Measurements from ENCODE around the gene AMIGO1. TPM values are rescaled to one million over a fixed set of nuclear protein-coding genes. Genes with fewer than 3 reads are reported as not detected.
A peak's percentile ranks its signal among the peaks of the same experiment; 100 is the strongest.
"Not testable (repeated sequence)": the region's sequence is repeated elsewhere in the genome, so short reads cannot be mapped to it uniquely, and the experiment has no call there.

AMIGO1 gene
- total RNA-seq, 1 experiment from 2014 or later: 3.7 TPM

DNA sequence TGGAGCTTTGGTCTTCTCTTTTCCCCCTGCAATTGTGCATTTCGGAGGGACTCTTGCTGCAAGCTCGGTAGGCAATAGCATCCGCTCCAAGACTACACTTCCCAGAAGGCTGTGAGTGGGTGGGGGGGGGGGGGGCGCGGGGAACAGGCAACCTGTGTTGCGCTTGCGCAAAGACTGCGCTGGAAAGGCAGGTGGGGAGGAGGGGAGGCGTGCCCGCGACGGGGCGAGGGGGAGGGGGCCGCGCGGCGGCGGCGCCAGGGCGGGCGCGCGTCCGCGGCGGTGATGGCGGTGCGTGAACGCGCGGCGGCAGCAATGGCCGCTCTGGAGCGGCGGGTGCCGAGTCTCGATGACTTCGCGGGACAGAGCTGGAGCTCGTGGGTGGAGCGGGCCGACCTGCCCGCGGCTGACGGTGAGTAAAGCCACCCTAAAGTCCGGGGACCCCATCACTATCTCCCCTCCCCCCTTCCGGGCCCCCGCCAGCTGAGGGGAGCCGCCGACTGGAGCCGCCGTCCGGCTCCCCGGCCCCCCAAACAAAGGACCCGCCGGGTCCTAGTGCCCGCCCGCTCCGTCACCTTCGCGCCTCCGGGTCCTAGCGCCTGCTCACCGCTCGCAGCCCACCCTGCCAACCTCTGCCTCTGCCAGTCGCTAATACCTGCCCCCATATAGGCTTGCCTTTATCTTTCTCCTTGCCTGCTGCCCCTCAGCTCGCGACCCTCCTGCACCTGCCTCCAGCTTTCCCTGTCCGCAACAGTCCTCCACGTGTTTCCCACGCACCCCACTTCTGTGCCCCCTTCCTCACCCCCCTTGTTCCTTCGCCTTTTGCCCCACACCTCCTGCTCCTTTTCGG, 25.6 kb downstream of the AMIGO1 start, which contains the start of gene ATXN7L2:
TSS of gene ATXN7L2 (plus strand) at position 234 of the 847 bp plus-strand sequence. CDS start at position 283, 49 bp downstream.
- peak; percentile 99 for DNase-seq (ENCODE audit: low read depth)

GRCh38 chr1:109482791-109483671, 26.5 kb downstream of the AMIGO1 start:
- DNase-seq (ENCODE audit: low read depth): peak; percentile 36

- DNase-seq (ENCODE audit: low read depth): no peak
Measured at GRCh38 chr1:109482242-109482641, 27.3 kb downstream of the AMIGO1 start.

DNA sequence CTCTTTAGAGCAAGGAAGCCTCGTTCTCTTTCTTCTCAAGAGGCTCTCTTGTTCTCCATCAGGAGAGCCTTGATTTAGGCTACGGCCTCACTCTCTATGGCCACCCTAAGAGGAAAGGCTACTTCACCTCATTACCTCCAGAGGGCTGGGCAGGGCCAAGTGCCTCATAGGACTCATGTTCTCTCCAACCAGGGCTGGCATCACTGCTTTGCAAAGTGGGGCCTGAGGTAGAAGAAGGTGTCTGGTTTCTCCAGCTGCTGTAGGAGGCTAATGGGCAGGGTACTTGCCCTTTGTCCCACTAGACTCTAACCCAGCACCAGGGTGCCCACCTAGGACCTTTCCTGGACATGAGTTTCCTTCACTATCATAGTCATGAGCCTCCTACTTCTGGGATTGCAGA, 27.9 kb downstream of the AMIGO1 start:
- no peak for DNase-seq (ENCODE audit: low read depth)

- no peak for DNase-seq (ENCODE audit: low read depth)
Measured at GRCh38 chr1:109479901-109480300, 29.6 kb downstream of the AMIGO1 start.

GRCh38 chr1:109479311-109479710, 30.2 kb downstream of the AMIGO1 start:
- no peak for DNase-seq (ENCODE audit: low read depth)

DNA sequence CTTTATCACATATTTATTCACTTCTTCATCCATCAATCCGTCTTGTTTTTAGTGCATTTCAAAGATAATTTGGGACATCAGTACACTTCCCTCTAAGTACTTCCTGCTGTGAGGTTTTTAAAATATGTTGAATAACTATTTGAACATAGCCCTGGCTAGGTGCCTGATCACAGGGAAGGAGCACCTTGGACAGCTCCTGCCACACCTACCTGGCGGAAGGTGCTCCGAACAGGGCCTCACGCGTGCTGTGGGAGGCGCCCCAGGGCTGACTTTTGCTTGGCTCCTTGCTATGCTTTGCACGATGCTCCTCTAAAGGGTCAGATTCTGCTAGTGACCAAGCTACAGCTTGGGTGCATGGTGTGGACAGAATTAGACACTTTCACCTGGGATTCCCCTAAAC, 30.7 kb downstream of the AMIGO1 start:
- DNase-seq (ENCODE audit: low read depth): no peak

DNA sequence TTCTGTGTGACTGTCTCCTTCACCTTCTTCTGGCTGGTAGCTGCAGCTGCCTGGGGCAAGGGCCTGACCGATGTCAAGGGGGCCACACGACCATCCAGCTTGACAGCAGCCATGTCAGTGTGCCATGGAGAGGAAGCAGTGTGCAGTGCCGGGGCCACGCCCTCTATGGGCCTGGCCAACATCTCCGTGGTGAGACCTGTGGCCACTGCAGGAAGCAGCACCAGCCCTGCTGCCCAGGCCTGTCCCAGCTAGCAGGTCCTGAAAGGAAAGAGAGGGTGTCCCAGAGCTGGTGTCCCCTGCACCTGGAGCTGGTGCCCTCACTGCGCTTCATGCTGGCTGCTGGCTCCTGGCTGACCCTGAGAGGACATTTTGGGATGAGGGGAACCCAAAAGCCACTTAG, 31.7 kb downstream of the AMIGO1 start:
- DNase-seq (ENCODE audit: low read depth): no peak

- peak; percentile 57 for DNase-seq (ENCODE audit: low read depth)
Measured at GRCh38 chr1:109476825-109477224, 32.7 kb downstream of the AMIGO1 start.

DNA sequence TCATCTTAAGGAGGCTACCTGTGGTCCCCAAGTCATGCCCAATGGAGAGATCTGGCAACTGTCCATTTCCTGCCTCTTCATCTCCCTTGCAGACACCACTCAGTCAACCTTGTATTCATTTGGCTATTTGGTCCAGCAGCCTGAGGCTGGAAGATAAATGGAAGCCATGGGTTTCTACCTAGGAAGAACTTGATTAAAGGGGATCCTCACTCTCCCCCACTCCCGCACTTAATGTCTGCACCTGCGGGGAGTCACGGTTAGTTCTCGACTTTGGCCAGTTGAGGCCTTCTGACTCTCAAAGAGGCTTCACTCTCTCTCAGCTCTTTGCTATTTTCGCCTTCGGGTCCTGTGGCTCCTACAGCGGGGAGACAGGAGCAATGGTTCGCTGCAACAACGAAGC, 34.3 kb downstream of the AMIGO1 start:
- DNase-seq (ENCODE audit: low read depth): no peak

DNA sequence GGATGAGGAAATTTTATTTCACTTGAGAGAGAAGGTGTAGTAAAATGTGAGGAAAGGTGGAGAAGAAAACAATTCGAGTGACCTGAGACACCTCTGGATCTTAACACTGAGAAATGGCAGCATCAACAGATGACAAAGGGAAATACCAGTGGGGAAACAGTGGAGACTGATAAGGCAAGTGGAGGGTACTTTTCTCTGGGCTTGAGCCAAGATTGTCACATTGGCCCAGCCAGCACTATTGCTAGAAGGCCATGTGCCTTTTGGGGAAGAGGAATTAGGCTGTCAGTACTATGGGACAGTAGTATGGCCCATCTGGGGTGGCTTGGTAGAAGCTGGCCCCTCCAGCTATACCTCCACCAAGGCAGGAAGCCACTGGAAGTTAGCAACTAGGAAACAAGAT, 34.8 kb downstream of the AMIGO1 start:
- DNase-seq (ENCODE audit: low read depth): no peak

DNA sequence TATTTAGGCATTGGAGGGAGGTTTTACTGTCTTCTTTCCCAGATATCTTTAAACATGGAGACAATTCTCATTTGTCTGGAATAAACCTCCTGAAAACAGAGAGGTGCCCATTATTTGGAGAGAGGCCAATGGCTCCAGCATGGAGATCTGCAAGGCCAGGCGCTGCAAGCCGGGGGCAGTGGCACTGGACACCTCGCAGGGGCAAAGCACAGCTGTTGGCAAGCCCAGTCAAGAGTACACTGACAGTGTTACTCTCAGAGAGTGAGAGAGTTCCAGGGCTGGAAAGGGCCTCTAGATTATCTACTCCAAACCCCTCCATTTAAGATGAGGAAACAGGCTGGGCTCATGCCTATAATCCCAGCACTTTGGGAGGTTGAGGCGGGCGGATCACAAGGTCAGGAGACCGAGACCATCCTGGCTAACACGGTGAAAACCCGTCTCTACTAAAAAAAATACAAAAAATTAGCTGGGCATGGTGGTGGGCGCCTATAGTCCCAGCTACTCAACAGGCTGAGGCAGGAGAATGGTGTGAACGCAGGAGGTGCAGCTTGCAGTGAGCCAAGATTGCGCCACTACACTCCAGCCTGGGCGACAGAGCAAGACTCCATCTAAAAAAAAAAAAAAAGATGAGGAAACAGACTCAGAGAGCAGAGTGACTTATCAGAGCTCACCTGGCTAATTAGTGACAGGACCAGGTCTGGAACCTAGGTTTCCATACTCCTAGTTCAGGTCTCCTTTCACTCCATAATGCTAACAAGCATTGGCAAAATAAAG, 36.1 kb downstream of the AMIGO1 start:
- DNase-seq (ENCODE audit: low read depth): not testable (repeated sequence)

DNA sequence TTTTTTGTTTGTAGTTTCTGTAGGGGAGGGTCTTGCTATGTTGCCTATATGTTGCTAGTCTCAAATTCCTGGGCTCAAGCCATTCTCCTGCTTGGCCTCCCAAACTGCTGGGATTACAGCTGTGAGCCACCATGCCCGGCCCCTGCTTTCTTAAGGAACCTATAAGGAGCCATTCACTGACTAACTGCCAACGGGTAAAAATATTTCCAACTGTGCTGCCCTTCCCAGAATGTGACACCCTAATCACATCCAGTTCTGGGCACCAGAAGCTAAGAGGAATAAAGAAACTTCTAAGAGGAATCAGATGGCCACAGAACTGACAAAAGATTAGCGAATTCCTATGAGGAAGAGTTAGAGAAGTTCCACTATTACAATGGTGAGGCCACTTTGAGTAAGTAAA, 36.7 kb downstream of the AMIGO1 start:
- DNase-seq (ENCODE audit: low read depth): no peak

DNA sequence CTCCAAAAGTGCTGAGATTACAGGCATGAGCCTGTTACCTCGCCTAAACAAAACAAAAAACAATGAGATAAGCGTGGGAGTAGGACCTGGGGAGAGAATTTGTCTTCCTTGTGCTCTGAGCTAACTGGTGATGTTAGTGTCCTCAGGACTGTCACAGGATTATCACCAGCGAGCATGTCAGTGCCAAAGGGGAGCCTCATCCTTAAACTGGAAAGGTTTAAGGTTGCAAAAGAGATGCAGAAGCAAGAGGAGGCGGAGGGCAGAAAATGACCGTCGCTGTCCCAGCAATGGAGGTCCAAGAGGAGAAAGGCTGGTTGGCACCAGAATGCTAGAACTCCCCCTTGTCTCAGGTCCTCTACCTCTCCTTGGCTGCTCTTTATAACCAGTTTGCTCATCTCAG, 39.3 kb downstream of the AMIGO1 start:
- DNase-seq (ENCODE audit: low read depth): no peak

DNA sequence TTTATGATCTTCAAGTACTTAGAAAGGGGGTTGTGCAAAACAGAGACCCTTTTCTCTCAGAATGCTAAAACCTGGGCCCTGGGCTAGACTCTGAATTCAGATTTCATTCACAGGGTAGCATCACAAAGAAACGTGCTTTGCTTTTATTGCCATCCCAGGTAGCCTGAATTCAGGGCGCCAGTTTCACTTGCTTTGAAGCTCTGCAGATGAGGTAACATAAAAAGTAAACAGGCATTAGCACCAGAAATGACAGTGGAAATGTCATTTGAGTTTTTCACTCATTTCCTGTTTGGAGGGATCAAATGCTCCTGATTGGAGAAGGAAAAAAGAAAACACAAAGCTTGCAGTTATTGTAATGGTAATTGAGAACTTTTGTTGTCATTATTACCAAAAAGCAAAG, 40.6 kb downstream of the AMIGO1 start:
- DNase-seq (ENCODE audit: low read depth): no peak

DNA sequence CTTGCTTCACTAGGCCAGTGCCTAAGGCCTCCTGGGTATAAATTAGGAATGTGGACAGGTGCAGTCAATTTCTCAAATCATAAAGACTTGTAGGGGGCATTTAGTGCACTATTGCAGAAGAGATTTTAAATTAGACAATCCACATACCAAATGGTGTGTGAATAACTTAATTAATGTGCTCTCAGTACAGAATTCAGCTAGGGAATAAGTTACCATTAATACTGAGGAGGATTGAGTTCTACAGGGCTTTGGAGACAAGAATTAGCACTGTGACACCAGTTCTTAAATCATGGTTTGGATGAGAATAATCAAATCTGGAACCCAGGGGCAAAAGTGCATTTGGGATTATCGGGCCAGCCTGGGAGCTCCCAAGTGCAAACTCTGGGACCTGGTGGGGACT, 41.5 kb downstream of the AMIGO1 start:
- no peak for DNase-seq (ENCODE audit: low read depth)

GRCh38 chr1:109467301-109467777, 42.2 kb downstream of the AMIGO1 start:
- no peak for DNase-seq (ENCODE audit: low read depth)

DNA sequence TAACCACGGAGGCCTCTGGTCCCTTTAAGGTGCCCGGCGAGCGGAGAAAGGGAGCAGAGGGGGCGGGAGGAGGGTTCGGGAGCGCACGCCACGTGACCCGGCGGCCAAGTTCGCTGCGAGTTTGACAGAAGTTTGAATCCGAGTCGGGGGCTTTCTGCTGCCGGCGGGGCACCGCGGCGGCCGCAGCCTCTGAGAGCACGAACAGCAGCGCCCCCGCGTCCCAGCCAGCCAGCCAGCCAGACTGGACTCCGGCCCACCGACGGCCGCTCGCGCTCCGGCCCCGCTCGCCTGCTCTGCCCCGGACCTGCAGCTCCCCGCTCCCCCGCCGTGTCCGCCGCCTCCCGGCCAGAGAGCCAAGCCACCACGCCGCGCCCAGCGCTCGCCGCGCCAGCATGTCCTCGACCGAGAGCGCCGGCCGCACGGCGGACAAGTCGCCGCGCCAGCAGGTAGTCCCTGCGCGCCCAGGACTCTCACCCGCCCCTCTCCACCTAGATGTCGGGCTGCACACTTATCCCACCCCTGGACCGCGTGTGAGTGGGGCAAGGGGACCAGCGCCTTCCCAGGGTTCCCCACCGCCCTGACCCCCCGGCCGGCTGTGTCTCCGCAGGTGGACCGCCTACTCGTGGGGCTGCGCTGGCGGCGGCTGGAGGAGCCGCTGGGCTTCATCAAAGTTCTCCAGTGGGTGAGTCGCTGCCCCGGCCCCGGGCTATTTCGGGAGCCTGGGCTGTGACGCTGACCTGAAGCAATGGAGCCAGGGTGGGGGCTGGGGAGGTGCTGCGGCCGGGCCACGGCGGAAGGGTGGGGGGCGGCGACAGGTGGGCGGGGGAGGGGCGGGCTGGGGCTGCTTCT, 42.9 kb downstream of the AMIGO1 start, which contains the start of gene SYPL2:
TSS of gene SYPL2 (plus strand) at position 95 of the 849 bp plus-strand sequence. CDS start at position 393, 298 bp downstream.
- DNase-seq (ENCODE audit: low read depth): peak; percentile 76

- no peak for DNase-seq (ENCODE audit: low read depth)
Measured at GRCh38 chr1:109466125-109466451, 43.4 kb downstream of the AMIGO1 start.

GRCh38 chr1:109457819-109458218, 51.7 kb downstream of the AMIGO1 start:
- no peak for DNase-seq (ENCODE audit: low read depth)
